H1 (cell line): ENCODE data around the gene RRP1. TPM values are rescaled to one million over a fixed set of nuclear protein-coding genes. Genes with fewer than 3 reads are reported as not detected.

Experiments used
- CTCF ChIA-PET: fragments of 300-600 bp; sonication (Branson Sonifier 250); formaldehyde crosslinking; loops from one replicate; lab custom pipeline; 2021; ENCODE audit not compliant: partially characterized antibody; lab: Charles Lee
- POLR2A ChIA-PET: fragments of 300-600 bp; sonication (Branson Sonifier 250); formaldehyde crosslinking; loops from one replicate; lab custom pipeline; 2021; ENCODE audit warnings: inconsistent platforms; ENCODE audit not compliant: partially characterized antibody; lab: Charles Lee
- DNase-seq, 2 experiments: peaks; one replicate each; pipeline versions ENCODE4 v3.0.0 to v3.0.0-alpha.2; 2010 to 2022; ENCODE audit warnings: low spot score in 2 of 2, low read depth in 1 of 2, mixed read lengths in 1 of 2
- FAIRE-seq: peaks from 2 replicates; lab custom pipeline; 2011; peaks lifted over from hg19 to GRCh38; lab: Jason Lieb, UNC
- H2AFZ ChIP-seq: 2 replicates; pipeline ENCODE4 v1.8.1; 2012; ENCODE audit warnings: low read length, inconsistent platforms
- H2AK5ac ChIP-seq: 2 replicates; pipeline ENCODE4 v1.6.1; 2013; ENCODE audit warnings: low read depth, low read length
- H2BK120ac ChIP-seq: replicated peaks from 2 replicates; pipeline ENCODE3; 2013; ENCODE audit warnings: low read depth, low read length, inconsistent platforms
- H2BK12ac ChIP-seq: 2 replicates; pipeline ENCODE4 v1.6.1; 2013; ENCODE audit warnings: low read depth, low read length
- H2BK15ac ChIP-seq: 2 replicates; pipeline ENCODE4 v1.6.1; 2013; ENCODE audit warnings: low read length
- H2BK20ac ChIP-seq: 2 replicates; pipeline ENCODE4 v1.6.1; 2013; ENCODE audit warnings: low read length
- H2BK5ac ChIP-seq: 2 replicates; pipeline ENCODE4 v1.6.1; 2013; ENCODE audit warnings: low read depth, low read length
- H3K14ac ChIP-seq: 2 replicates; pipeline ENCODE4 v1.6.1; 2013; ENCODE audit warnings: inconsistent platforms; ENCODE audit not compliant: insufficient read length
- H3K18ac ChIP-seq: 2 replicates; pipeline ENCODE4 v1.6.1; 2013; ENCODE audit warnings: low read length; ENCODE audit errors: extremely low read depth
- H3K23ac ChIP-seq: 2 replicates; pipeline ENCODE4 v1.6.1; 2013; ENCODE audit warnings: inconsistent platforms; ENCODE audit not compliant: insufficient read length
- H3K23me2 ChIP-seq: 2 replicates; pipeline ENCODE4 v1.6.1; 2013; ENCODE audit warnings: low read depth, low read length
- H3K27ac ChIP-seq: 2 replicates; pipeline ENCODE4 v1.6.1; 2011; ENCODE audit warnings: low read depth, low read length, inconsistent platforms
- H3K27me3 ChIP-seq, 4 experiments: replicated peaks in 1 of 4; 1 replicate in 1 of 4; 2 replicates in 3 of 4; pipeline versions ENCODE4 v1.6.1 to v1.8.1; 2011 to 2013; ENCODE audit warnings: low read length in 3 of 4, mild to moderate bottlenecking in 3 of 4, inconsistent platforms in 2 of 4, mixed read lengths in 2 of 4, moderate library complexity in 1 of 4; ENCODE audit not compliant: control insufficient read depth in 3 of 4, insufficient read depth in 3 of 4; ENCODE audit errors: extremely low read depth in 1 of 4
- H3K36me3 ChIP-seq, 4 experiments: 2 replicates each; pipeline versions ENCODE4 v1.6.1 to v1.8.1; 2011 to 2013; ENCODE audit warnings: mild to moderate bottlenecking in 4 of 4, low read length in 3 of 4, moderate library complexity in 2 of 4, control low read depth in 1 of 4, inconsistent platforms in 1 of 4; ENCODE audit not compliant: insufficient read depth in 4 of 4, control insufficient read depth in 2 of 4
- H3K4ac ChIP-seq: replicated peaks from 2 replicates; pipeline ENCODE3; 2013; ENCODE audit warnings: low read length, low read depth, mixed read lengths, inconsistent platforms; ENCODE audit not compliant: insufficient read length
- H3K4me1 ChIP-seq, 4 experiments: replicated peaks in 1 of 4; 1 replicate in 1 of 4; 2 replicates in 3 of 4; pipeline versions ENCODE4 v1.6.1 to v1.8.1; 2011 to 2013; ENCODE audit warnings: low read length in 3 of 4, inconsistent platforms in 2 of 4, mixed read lengths in 1 of 4; ENCODE audit not compliant: insufficient read depth in 4 of 4, control insufficient read depth in 3 of 4
- H3K4me2 ChIP-seq, 2 experiments: 2 replicates each; pipeline versions ENCODE4 v1.6.1 to v1.8.1; 2011 to 2013; ENCODE audit warnings: low read depth in 2 of 2, low read length in 2 of 2, control low read depth in 1 of 2, inconsistent platforms in 1 of 2, mild to moderate bottlenecking in 1 of 2; ENCODE audit not compliant: insufficient read depth in 1 of 2
- H3K4me3 ChIP-seq, 4 experiments: fragments of 200-600, 300-600 bp in 1 of 4; sonication (generic), shearing (Covaris generic), sonication (Bioruptor Twin) in 1 of 4; 2 replicates each; pipeline versions ENCODE4 v1.5.1 to v1.8.1; 2011 to 2016; ENCODE audit warnings: low read length in 4 of 4, low read depth in 3 of 4, control low read depth in 2 of 4, inconsistent platforms in 2 of 4, mild to moderate bottlenecking in 2 of 4, mixed read lengths in 1 of 4, moderate library complexity in 1 of 4; ENCODE audit not compliant: insufficient read depth in 2 of 4; ENCODE audit errors: extremely low read depth in 1 of 4
- H3K56ac ChIP-seq: replicated peaks from 2 replicates; pipeline ENCODE3; 2013; ENCODE audit warnings: low read depth, mild to moderate bottlenecking, mixed read lengths, low read length, inconsistent platforms; ENCODE audit not compliant: insufficient read length
- H3K79me1 ChIP-seq: 2 replicates; pipeline ENCODE4 v1.6.1; 2013; ENCODE audit warnings: low read depth, low read length, control low read depth
- H3K79me2 ChIP-seq, 2 experiments: 2 replicates each; pipeline versions ENCODE4 v1.6.1 to v1.8.1; 2012 to 2013; ENCODE audit warnings: low read length in 2 of 2, mild to moderate bottlenecking in 2 of 2, inconsistent platforms in 1 of 2; ENCODE audit not compliant: insufficient read depth in 2 of 2, control insufficient read depth in 1 of 2
- H3K9ac ChIP-seq, 4 experiments: replicated peaks in 1 of 4; 1 replicate in 1 of 4; 2 replicates in 3 of 4; pipeline versions ENCODE4 v1.6.1 to v1.8.1; 2011 to 2013; ENCODE audit warnings: low read depth in 3 of 4, low read length in 3 of 4, control low read depth in 2 of 4, mild to moderate bottlenecking in 2 of 4, moderate library complexity in 2 of 4, inconsistent platforms in 1 of 4; ENCODE audit errors: extremely low read depth in 1 of 4
- H3K9me3 ChIP-seq, 2 experiments: 2 replicates each; pipeline versions ENCODE4 v1.6.1 to v1.8.1; 2012 to 2013; ENCODE audit warnings: mild to moderate bottlenecking in 2 of 2, moderate library complexity in 2 of 2, control low read depth in 1 of 2, inconsistent platforms in 1 of 2, low read depth in 1 of 2, low read length in 1 of 2, mixed read lengths in 1 of 2; ENCODE audit not compliant: insufficient read depth in 2 of 2
- H4K20me1 ChIP-seq, 2 experiments: replicated peaks in 1 of 2; 2 replicates each; pipeline versions ENCODE3 to v1.8.1; 2011 to 2013; ENCODE audit warnings: inconsistent platforms in 2 of 2, low read length in 2 of 2, mild to moderate bottlenecking in 1 of 2; ENCODE audit not compliant: insufficient read depth in 2 of 2, control insufficient read depth in 1 of 2
- H4K5ac ChIP-seq: 2 replicates; pipeline ENCODE4 v1.6.1; 2013; ENCODE audit warnings: low read length, low read depth, mixed read lengths, inconsistent platforms; ENCODE audit not compliant: insufficient read length
- H4K8ac ChIP-seq: 2 replicates; pipeline ENCODE4 v1.8.0; 2013; ENCODE audit warnings: mild to moderate bottlenecking, moderate library complexity, low read length, inconsistent platforms; ENCODE audit not compliant: insufficient read depth; ENCODE audit errors: extremely low read depth
- H4K91ac ChIP-seq: replicated peaks from 2 replicates; pipeline ENCODE3; 2013; ENCODE audit warnings: low read length, mixed read lengths, inconsistent platforms; ENCODE audit not compliant: insufficient read length
- ASH2L ChIP-seq: fragments of 200-600, 300-600 bp; sonication (generic); IDR thresholded peaks from one replicate; pipeline ENCODE4 v1.7.1; 2017; ENCODE audit warnings: low read length
- CBX5 ChIP-seq: fragments of 300-800, 300-1000 bp; sonication (generic); IDR thresholded peaks from 2 replicates; pipeline ENCODE4 v1.7.1; 2016; ENCODE audit warnings: antibody characterized with exemption, low read length, low read depth
- CBX8 ChIP-seq: fragments of 300-800, 300-1000 bp; sonication (generic); IDR thresholded peaks from 2 replicates; pipeline ENCODE4 v1.7.1; 2016; ENCODE audit warnings: low read depth, low read length, borderline replicate concordance
- EGR1 ChIP-seq: IDR thresholded peaks from 2 replicates; pipeline ENCODE4 v1.6.1; 2011; ENCODE audit warnings: low read depth, low read length, borderline replicate concordance
- GABPA ChIP-seq: IDR thresholded peaks from 2 replicates; pipeline ENCODE4 v1.6.1; 2011; ENCODE audit warnings: mild to moderate bottlenecking, low read length, moderate library complexity, borderline replicate concordance; ENCODE audit not compliant: insufficient read depth
- HDAC6 ChIP-seq: IDR thresholded peaks from one replicate; pipeline ENCODE4 v1.7.1; 2012; ENCODE audit warnings: low read depth, mild to moderate bottlenecking, inconsistent platforms, low read length, moderate library complexity
- KDM5A ChIP-seq: fragments of 200-600 bp; IDR thresholded peaks from 2 replicates; pipeline ENCODE4 v1.7.1; 2012; ENCODE audit warnings: mild to moderate bottlenecking, low read length, inconsistent platforms, mixed read lengths
- MAX ChIP-seq: IDR thresholded peaks from 2 replicates; pipeline ENCODE4 v1.6.1; 2012; ENCODE audit warnings: inconsistent platforms
- RBBP5 ChIP-seq: IDR thresholded peaks from 2 replicates; pipeline ENCODE4 v1.7.1; 2012; ENCODE audit warnings: low read depth, mild to moderate bottlenecking, inconsistent platforms, low read length, moderate library complexity, borderline replicate concordance
- SIN3A ChIP-seq, 2 experiments: IDR thresholded peaks in 1 of 2; conservative IDR thresholded peaks in 1 of 2; 2 replicates each; pipeline ENCODE4 v1.6.1; 2011 to 2012; ENCODE audit warnings: low read length in 2 of 2, improper control_type of control experiment in 1 of 2, low read depth in 1 of 2, mild to moderate bottlenecking in 1 of 2
- SIX5 ChIP-seq: IDR thresholded peaks from 2 replicates; pipeline ENCODE4 v1.6.1; 2011; ENCODE audit warnings: mild to moderate bottlenecking, low read depth, low read length
- SUZ12 ChIP-seq: fragments of 200-600 bp; sonication (generic); IDR thresholded peaks from 2 replicates; pipeline ENCODE4 v1.6.1; 2012; ENCODE audit warnings: mild to moderate bottlenecking, inconsistent platforms, low read length, moderate library complexity, mixed read lengths
- TAF7 ChIP-seq: optimal IDR thresholded peaks from 2 replicates; pipeline ENCODE3; 2011; ENCODE audit warnings: low read depth, mild to moderate bottlenecking, inconsistent platforms, low read length, moderate library complexity, borderline replicate concordance
- WGBS, 2 experiments: shearing (Covaris generic) in 1 of 2; methylation state at CpG; one replicate each; pipeline versions ENCODE4 v1.1.6 to v1.1.7; 2013 to 2015; ENCODE audit warnings: low lambda C conversion rate in 2 of 2, mixed read lengths in 2 of 2, inconsistent platforms in 1 of 2, low coverage in 1 of 2, missing lambda C conversion rate in 1 of 2; ENCODE audit not compliant: insufficient replicate concordance in 2 of 2, insufficient coverage in 1 of 2, insufficient read length in 1 of 2; ENCODE audit errors: extremely low coverage in 1 of 2, missing lambda C conversion rate in 1 of 2; 5-methylcytosine and 5-hydroxymethylcytosine counted together
- polyA plus RNA-seq, 7 experiments: library from polyadenylated mRNA; depleted of rRNA in 3 of 7; stranded (reverse) in 5 of 7; unstranded in 2 of 7; fragments of >200 nt in 5 of 7; fragments of 200-250 nt in 2 of 7; gene quantifications; 1 replicate in 5 of 7; 2 replicates in 1 of 7; 4 replicates in 1 of 7; pipeline versions ENCODE4 v1.2.1 to v1.2.3, GENCODE V29; 2011 to 2013; ENCODE audit warnings: missing spikeins in 2 of 7, mixed read lengths in 2 of 7
- total RNA-seq: library from RNA; stranded (reverse); fragmentation: NEBNext Ultra II Directional; extraction: Animal tissue kit (Norgen Biotek cat#: 25700); gene quantifications from 2 replicates; pipeline ENCODE4 v1.2.1, GENCODE V29; 2021

RRP1 gene
- total and polyA plus RNA-seq, 2 of the 8 experiments (the other 6 are each of a cell fraction or from before 2014, with no cell fraction given): 11.6 to 55.2 TPM

DNA sequence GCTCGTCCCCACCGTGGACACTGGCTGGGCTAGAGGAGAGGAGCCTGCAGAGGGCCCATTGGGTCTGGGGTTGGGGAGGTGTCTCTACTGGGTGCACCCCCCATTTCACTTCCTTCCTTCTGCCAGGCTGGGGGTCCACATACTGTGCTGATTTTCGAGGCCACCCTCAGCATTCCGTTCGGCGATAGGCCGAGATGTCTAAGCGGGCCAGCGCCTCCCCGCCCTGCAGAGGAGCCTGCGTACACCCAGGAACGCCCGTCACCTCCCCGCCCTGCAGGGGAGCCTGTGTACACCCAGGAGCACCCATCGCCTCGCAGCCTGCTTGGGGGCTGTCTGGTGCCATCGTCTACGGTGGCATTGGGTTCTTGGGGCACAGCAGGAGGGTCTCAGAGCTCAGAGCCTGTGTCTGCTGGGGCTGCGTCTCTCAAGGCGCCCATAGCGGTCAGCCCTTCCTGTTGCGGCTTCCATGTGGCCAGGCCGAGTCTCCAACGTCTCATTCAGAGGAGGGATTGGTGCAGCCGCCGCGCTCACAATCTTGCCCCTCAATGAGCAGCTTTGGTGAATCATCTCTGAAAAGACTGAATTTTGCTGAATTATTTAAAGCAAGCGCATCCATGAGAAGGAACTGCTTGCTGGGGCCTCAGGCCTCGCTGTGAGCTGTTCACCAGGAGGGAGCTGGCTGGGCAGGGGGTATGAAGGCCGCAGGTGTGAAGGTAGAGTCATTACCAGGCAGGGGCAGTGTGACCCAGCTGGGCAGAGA is 44.9 kb downstream of the RRP1 start:
- Histone ChIP-seq H2BK15ac (no peak overlapping the region), H3K4me3 (no peak overlapping the region), H3K9me3 (no peaks in the 10 kb centered on the region), H2AK5ac (no peak overlapping the region), H3K14ac (no peak overlapping the region), H3K79me2 (no peaks in the 10 kb centered on the region), H3K79me1 (no peaks in the 10 kb centered on the region), H2BK5ac (no peak overlapping the region), H3K9ac (no peak overlapping the region), H4K5ac (no peak overlapping the region), H3K36me3 (no peaks in the 10 kb centered on the region), H3K23me2 (no peaks in the 10 kb centered on the region), H3K4me2 (no peak overlapping the region), H4K20me1 (no peaks in the 10 kb centered on the region), H3K27me3 (no peaks in the 10 kb centered on the region), H4K8ac (no peak overlapping the region), H3K27ac (no peak overlapping the region), H4K91ac (no peak overlapping the region), H2BK20ac (no peak overlapping the region), H3K23ac (no peak overlapping the region), H3K56ac (no peak overlapping the region), H2AFZ (no peak overlapping the region), H3K4ac (no peak overlapping the region), H3K18ac (no peak overlapping the region), H2BK12ac (no peak overlapping the region), H3K4me1 (no peaks in the 10 kb centered on the region), H2BK120ac (no peak overlapping the region)
- ChIA-PET CTCF (interaction anchor here (0.7 to 3.1 kb wide), 11 partner anchors 7 to 142 kb away, joined by 3 to 11 read pairs (median 4); no protein-coding TSS in a partner anchor), POLR2A (interaction anchor here (1.2 kb wide), 1 partner anchor 109 kb away, joined by 3 read pairs; no protein-coding TSS in a partner anchor)
- DNase-seq (no peak), FAIRE-seq (no peak)
- WGBS, 2 experiments: 90% methylated on average over 30 of the region's 30 CpGs; no CpG with 5 or more reads in 1 of the 2 experiments
- no peak for TF ChIP-seq CBX5
- TF ChIP-seq SIX5: no peak
- TF ChIP-seq ASH2L: no peak
- no peak for TF ChIP-seq TAF7
- TF ChIP-seq EGR1: no peak
- TF ChIP-seq GABPA: no peak
- no peak for TF ChIP-seq MAX
- TF ChIP-seq HDAC6: no peak
- TF ChIP-seq CBX8: no peak
- no peak for TF ChIP-seq RBBP5
- no peak for TF ChIP-seq SIN3A (conservative IDR thresholded peaks at IDR 0.05 in 1 of 2, IDR thresholded peaks at IDR 0.05 in 1 of 2; ENCODE audit: low read depth in 1 of 2, low read length in 2 of 2)
- no peak for TF ChIP-seq SUZ12
- no peak for TF ChIP-seq KDM5A
